Coronary artery (tissue), 2 donors: Measurements from ENCODE around the gene WDFY4.

Experiments
- DNase-seq: peaks from one replicate; pipeline ENCODE4 v3.0.0-alpha.2; 2017; ENCODE audit warnings: low spot score
- H3K27ac ChIP-seq, 2 donors: fragments of 200-600 bp; sonication (generic); one replicate each; pipeline ENCODE4 v1.5.1; 2016 to 2019
- H3K4me3 ChIP-seq: fragments of 200-600 bp; sonication (generic); 2 replicates; pipeline ENCODE4 v1.5.1; 2016; ENCODE audit warnings: mild to moderate bottlenecking, moderate library complexity
- TF ChIP-seq, protein P1 (sequence below): fragments of 200-600 bp; sonication (generic); IDR thresholded peaks from one replicate; pipeline ENCODE4 v1.5.1; 2019; ENCODE audit warnings: antibody characterized with exemption

The WDFY4 gene

DNA sequence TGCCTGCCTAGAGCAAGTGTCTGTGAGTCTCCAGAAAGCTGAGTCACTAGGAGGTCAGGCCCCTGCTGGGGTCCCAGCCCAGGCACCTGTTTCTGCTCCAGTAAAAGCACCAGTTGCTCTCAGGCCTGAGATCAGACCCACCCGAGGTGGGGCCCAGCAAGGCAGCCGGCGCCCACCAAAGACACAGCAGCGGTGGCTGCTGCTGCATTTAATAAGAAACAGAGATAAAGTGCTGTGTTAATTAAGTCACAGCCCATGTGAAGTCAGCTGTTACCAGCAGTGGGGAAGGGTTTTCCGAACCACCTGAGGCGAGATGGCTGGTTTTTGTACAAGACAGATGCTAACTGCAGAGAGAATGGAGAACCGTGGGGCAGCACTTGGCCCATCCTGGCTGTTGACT, 267.0 kb downstream of the WDFY4 start:
- H3K4me3 ChIP-seq, result no peak overlapping the region
- TF ChIP-seq, protein P1, sequence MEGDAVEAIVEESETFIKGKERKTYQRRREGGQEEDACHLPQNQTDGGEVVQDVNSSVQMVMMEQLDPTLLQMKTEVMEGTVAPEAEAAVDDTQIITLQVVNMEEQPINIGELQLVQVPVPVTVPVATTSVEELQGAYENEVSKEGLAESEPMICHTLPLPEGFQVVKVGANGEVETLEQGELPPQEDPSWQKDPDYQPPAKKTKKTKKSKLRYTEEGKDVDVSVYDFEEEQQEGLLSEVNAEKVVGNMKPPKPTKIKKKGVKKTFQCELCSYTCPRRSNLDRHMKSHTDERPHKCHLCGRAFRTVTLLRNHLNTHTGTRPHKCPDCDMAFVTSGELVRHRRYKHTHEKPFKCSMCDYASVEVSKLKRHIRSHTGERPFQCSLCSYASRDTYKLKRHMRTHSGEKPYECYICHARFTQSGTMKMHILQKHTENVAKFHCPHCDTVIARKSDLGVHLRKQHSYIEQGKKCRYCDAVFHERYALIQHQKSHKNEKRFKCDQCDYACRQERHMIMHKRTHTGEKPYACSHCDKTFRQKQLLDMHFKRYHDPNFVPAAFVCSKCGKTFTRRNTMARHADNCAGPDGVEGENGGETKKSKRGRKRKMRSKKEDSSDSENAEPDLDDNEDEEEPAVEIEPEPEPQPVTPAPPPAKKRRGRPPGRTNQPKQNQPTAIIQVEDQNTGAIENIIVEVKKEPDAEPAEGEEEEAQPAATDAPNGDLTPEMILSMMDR, result no peak
- H3K27ac ChIP-seq, result no peak overlapping the region
- DNase-seq, result no peak

DNA sequence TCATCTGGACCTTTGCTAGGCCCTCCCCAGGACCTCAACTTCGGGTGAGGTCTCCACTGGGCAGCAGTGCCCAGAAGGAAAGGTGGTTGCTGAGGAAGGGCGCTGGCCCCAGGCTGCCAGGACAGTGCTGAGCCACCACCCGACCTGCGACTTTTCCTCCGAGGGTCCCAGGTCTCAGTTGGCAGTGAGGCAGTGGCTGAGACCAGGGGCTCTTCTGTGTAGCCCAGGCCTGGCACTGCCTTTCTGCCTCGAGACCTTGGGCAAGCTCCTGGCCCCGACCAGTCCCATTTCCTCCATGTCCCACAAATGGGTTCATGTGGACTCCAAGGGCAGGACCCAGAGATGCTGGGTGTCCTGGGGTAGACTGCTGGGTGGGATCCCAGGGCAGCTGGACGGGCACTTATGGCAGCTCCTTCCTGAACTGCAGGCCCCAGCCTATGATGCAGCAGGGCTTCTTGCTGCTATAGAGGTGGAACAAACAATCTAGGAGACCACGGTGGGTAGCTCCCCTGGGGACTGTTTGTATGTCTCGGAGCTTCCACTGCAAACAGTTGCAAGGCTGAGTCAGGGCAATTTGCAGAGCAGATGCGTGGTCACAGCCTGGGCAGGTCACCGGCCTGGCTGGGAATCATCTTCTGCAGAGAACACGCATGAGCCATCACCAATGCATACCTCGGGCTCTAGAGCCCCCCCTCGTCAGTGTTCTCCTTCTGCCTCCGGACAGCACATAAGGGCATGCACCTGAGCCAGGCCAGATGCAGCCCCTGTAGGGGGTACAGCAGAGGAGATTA, 272.9 kb downstream of the WDFY4 start:
- Histone ChIP-seq H3K27ac (no peak overlapping the region), H3K4me3 (no peak overlapping the region)
- TF ChIP-seq, protein P1, result no peak
- no peak for DNase-seq

DNA sequence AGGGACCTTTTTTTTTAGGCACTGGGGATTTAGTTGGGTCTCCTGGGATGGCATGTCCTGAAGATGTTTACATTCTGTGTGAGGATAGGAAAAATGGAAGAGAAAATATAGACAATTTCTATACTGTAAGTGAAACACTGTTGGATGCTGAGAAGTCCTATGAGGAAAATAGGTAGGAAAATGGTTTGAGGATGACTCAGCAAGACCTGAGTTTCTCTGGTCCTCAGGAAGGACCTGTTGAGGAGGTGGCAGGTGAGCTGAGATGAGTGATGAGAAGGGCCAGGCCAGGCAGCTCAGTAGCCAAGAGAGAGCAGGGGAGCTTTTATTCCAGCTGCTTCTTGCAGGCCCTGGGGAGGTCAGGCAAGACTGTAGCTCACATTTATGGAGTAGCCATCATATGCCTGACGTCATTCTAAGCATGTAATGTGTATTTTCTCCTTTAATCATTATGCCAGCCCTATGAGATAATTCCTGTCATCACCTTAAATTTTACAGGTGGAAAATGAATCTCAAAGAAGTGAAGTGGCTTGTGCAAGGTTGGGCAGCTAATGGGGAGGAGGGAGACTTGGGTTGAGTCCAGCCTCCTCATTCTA, 274.0 kb downstream of the WDFY4 start:
- no peak overlapping the region for H3K27ac ChIP-seq
- TF ChIP-seq, protein P1, result no peak
- no peak for DNase-seq
- no peak overlapping the region for H3K4me3 ChIP-seq

DNA sequence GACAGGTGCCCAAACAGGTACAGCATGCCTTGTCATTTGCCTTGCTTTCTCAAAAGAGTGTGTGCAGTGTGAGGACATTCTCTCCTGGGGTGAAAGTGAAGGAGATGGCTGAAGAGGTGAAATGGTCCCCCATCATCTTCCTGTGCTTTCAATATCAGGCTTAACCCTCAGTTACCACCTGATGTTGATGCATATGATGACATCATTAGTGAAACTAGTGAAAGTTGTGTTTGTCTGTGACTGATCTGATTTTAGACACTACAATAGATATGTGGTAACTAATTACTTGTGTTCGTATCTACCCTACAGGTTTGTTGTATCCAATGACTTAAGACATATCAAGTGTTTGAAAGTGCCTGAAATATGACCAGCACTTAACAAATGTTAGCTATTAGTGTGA, 279.4 kb downstream of the WDFY4 start:
- H3K4me3 ChIP-seq, result no peak overlapping the region
- DNase-seq, result no peak
- TF ChIP-seq, protein P1, result no peak
- no peak overlapping the region for H3K27ac ChIP-seq

DNA sequence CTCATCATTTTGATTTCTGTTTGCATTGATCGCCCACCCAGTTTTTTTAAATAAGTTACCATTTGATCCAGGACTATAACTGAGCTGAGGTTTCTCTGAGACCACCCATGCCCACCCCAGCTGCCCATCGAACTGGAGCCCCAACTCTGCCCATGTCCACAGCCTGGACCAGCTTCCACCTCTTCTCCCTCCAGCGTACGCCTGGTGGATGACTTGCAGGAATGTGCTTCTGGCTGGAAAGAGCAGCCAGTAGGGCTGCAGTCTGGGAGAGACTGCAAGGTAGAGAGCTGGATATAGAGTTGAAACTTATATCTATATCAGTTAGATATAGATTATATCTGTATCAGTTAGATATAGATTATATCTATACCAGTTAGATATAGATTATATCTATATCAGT, 280.8 kb downstream of the WDFY4 start:
- DNase-seq, result no peak
- no peak overlapping the region for H3K27ac ChIP-seq

DNA sequence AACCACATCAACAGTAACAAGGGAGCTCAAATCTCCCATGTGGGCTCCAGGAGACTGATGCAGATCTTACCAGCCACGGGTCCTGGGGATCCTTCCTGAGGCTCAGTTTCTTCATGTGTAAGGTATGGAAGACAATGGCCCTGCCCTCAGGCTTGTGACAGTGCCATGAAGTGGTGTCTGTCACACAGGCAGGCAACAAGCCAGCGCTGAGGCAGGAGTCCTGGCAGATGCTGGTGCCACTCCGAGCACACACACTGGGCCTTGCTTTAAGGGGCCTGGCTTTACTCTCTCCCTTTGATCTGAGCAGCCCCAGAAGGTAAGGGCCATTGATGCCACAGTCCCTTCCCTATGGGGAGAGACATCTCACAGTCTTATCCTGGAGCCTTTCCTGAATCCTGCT, 283.4 kb downstream of the WDFY4 start:
- TF ChIP-seq, protein P1, result no peak
- DNase-seq, result no peak
- no peak overlapping the region for H3K4me3 ChIP-seq
- H3K27ac ChIP-seq, result no peak overlapping the region

More for the DNA sequence above, 280.8 kb downstream of the WDFY4 start:
- TF ChIP-seq, protein P1, result no peak
- no peak overlapping the region for H3K4me3 ChIP-seq

DNA sequence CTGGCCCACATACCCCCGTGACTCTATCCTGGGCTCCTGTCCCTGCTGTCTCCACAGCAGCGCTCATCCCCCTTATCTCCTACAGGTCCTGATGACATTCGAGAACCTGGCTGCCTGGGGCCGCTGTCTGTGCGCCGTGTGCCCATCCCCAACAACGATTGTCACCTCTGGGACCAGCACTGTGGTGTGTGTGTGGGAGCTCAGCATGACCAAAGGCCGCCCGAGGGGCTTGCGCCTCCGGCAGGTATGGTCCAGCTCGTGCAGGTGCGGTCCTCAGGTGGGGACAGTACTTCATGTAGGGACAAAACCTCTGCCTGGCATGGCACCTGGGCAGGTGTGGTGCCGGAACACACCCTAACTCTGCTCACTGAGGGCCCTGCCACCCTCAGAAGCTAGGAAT, 285.4 kb downstream of the WDFY4 start:
- H3K27ac ChIP-seq, result no peak overlapping the region
- no peak for DNase-seq
- no peak overlapping the region for H3K4me3 ChIP-seq
- TF ChIP-seq, protein P1, result no peak
